Endothelial cell of hepatic sinusoid (primary cell): ENCODE results near the gene FGD6.

Experiments
- in situ Hi-C: cut with HindIII; loops from 2 replicates; pipeline ENCODE4 v1.10.0; 2017; ENCODE audit warnings: low sequenced_read_pairs

The FGD6 gene

DNA sequence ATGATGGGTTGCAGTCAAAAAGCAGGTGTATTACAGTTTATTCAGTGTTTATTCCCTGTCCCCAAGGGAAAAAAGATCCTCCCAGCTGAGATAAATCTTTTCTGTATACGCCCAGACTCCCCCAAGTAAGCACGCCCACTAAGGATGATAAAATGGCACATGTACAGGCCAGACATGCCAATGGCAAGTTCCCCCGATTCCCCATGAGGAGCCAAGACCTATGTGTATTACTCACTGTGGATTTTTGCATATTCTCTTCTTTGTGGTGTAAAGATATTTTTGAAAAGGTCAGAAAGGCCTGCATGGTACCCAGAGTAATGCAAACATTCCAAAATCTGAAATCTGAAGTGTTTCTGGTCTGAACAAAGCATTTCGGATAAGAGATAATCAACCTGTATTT, 166.0 kb downstream of the FGD6 start:
- in situ Hi-C loops: no loop called here

DNA sequence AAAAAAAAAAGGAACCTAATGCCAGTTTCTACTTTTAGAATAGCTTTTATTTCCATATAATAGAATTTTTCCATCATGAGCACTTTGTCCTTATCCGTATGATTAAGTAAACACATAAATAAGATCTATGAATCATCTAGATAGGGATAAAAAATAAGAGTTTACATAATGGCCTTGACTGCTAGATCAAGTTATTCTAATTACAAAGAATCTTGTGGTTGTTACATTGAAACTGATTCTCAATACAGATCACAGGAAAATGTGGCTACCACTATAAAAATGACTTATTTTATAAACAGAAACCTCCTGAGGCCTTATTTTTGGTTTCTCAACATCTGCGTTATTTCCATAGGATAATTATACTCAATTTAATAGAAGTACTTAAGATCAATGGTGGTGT, 179.4 kb downstream of the FGD6 start:
- in situ Hi-C loops: no loop called here

- in situ Hi-C loops: loop anchor here (5.0 kb wide), 1 partner anchor 162 kb away; no protein-coding TSS in a partner anchor
Observed at GRCh38 chr12:95034750-95035149, 182.5 kb downstream of the FGD6 start.
